Measurements from ENCODE around the gene NDUFS5. TPM values are rescaled to one million over a fixed set of nuclear protein-coding genes. Genes with fewer than 3 reads are reported as not detected.
"Not testable (repeated sequence)": the region's sequence is repeated elsewhere in the genome, so short reads cannot be mapped to it uniquely, and the experiment has no call there.

Gene NDUFS5
- polyA plus RNA-seq, 2 of the 4 experiments (the other 2 are of a cell fraction): 540 to 711 TPM

DNA sequence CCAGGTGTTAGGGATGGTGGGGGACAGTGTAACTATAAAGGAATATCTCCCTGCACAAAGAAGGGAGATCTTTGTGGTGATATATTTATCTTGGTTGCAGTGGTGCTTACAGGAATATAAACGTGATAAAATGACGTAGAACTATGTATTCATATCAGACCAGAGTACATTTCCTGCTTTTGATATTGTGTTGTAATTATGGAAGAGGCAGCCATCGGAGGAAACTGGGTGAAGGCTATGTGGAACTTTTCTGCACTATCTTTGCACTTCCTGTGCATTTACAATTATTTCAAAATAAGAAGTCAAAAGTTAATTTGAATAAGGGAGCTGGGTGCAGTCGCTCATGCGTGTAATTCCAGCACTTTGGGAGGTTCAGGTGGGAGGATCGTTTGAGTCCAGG lies 37.6 kb downstream of the NDUFS5 start:
- TF ChIP-seq, protein P1, sequence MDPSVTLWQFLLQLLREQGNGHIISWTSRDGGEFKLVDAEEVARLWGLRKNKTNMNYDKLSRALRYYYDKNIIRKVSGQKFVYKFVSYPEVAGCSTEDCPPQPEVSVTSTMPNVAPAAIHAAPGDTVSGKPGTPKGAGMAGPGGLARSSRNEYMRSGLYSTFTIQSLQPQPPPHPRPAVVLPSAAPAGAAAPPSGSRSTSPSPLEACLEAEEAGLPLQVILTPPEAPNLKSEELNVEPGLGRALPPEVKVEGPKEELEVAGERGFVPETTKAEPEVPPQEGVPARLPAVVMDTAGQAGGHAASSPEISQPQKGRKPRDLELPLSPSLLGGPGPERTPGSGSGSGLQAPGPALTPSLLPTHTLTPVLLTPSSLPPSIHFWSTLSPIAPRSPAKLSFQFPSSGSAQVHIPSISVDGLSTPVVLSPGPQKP (IDR thresholded peaks at IDR 0.05; ENCODE audit: low read depth, low read length): no peak
- TF ChIP-seq RCOR1 (IDR thresholded peaks at IDR 0.05; ENCODE audit: low read depth, low read length) (no peak), JUN (IDR thresholded peaks at IDR 0.05) (no peak), NFE2L2 (conservative IDR thresholded peaks at IDR 0.05; ENCODE audit: low read length) (no peak), ZSCAN20 (CRISPR knock-in tag; IDR thresholded peaks at IDR 0.05) (no peak), ESRRA (IDR thresholded peaks at IDR 0.05; ENCODE audit: borderline replicate concordance, low read length) (no peak), CBX8 (IDR thresholded peaks at IDR 0.05) (no peak), HOXB13 (CRISPR knock-in tag; IDR thresholded peaks at IDR 0.05; ENCODE audit: low read depth) (no peak), TP53 (CRISPR knock-in tag; IDR thresholded peaks at IDR 0.05) (no peak)
- TF ChIP-seq, protein P2, sequence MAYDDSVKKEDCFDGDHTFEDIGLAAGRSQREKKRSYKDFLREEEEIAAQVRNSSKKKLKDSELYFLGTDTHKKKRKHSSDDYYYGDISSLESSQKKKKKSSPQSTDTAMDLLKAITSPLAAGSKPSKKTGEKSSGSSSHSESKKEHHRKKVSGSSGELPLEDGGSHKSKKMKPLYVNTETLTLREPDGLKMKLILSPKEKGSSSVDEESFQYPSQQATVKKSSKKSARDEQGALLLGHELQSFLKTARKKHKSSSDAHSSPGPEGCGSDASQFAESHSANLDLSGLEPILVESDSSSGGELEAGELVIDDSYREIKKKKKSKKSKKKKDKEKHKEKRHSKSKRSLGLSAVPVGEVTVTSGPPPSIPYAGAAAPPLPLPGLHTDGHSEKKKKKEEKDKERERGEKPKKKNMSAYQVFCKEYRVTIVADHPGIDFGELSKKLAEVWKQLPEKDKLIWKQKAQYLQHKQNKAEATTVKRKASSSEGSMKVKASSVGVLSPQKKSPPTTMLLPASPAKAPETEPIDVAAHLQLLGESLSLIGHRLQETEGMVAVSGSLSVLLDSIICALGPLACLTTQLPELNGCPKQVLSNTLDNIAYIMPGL (CRISPR knock-in tag; IDR thresholded peaks at IDR 0.05; ENCODE audit: borderline replicate concordance): no peak
- TF ChIP-seq, protein P3, sequence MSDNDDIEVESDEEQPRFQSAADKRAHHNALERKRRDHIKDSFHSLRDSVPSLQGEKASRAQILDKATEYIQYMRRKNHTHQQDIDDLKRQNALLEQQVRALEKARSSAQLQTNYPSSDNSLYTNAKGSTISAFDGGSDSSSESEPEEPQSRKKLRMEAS (IDR thresholded peaks at IDR 0.05): no peak
- TF ChIP-seq, protein P4, sequence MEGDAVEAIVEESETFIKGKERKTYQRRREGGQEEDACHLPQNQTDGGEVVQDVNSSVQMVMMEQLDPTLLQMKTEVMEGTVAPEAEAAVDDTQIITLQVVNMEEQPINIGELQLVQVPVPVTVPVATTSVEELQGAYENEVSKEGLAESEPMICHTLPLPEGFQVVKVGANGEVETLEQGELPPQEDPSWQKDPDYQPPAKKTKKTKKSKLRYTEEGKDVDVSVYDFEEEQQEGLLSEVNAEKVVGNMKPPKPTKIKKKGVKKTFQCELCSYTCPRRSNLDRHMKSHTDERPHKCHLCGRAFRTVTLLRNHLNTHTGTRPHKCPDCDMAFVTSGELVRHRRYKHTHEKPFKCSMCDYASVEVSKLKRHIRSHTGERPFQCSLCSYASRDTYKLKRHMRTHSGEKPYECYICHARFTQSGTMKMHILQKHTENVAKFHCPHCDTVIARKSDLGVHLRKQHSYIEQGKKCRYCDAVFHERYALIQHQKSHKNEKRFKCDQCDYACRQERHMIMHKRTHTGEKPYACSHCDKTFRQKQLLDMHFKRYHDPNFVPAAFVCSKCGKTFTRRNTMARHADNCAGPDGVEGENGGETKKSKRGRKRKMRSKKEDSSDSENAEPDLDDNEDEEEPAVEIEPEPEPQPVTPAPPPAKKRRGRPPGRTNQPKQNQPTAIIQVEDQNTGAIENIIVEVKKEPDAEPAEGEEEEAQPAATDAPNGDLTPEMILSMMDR (IDR thresholded peaks at IDR 0.05): no peak
- TF ChIP-seq, protein P5, sequence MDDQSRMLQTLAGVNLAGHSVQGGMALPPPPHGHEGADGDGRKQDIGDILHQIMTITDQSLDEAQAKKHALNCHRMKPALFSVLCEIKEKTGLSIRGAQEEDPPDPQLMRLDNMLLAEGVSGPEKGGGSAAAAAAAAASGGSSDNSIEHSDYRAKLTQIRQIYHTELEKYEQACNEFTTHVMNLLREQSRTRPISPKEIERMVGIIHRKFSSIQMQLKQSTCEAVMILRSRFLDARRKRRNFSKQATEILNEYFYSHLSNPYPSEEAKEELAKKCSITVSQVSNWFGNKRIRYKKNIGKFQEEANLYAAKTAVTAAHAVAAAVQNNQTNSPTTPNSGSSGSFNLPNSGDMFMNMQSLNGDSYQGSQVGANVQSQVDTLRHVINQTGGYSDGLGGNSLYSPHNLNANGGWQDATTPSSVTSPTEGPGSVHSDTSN (IDR thresholded peaks at IDR 0.05): no peak
- Histone ChIP-seq H3K27ac (no peak overlapping the region), H3K4me3 (no peak overlapping the region), H3K4me2 (no peak overlapping the region), H3K4me1 (no peaks in the 10 kb centered on the region), H3K9me3 (no peaks in the 10 kb centered on the region)
- 53% methylated on average over 6 of the region's 6 CpGs for WGBS (ENCODE audit: missing lambda C conversion rate)
- ChIA-PET CTCF (no interaction called here), POLR2A (no interaction called here)
- DNase-seq (ENCODE audit: low read depth in 1 of 2, low spot score in 1 of 2) (no peak), FAIRE-seq (no peak), ATAC-seq (no peak)

DNA sequence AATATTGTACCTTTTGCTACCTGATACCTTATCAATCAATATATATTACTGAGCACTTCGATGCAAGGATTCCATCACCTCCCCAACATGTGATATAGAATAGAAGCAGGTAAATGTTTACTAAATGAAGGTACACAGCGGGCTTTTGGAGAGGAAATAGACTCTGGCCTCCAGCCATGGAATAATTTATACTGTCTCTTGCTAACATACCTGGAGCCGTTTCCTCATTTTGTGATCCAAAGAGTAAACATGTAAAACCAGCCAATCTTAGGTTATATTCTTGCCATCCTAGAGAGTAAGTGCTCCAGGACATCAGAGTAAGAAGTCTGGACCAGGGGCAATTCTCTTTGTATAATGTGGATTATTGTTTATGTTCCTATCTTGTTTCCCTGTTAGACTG lies 39.4 kb downstream of the NDUFS5 start:
- ChIA-PET CTCF (no interaction called here), POLR2A (no interaction called here)
- FAIRE-seq (no peak), ATAC-seq (no peak), DNase-seq (ENCODE audit: low read depth in 1 of 2, low spot score in 1 of 2) (no peak)
- Histone ChIP-seq H3K9me3 (no peaks in the 10 kb centered on the region), H3K27ac (no peak overlapping the region), H3K4me2 (no peak overlapping the region), H3K4me3 (no peak overlapping the region), H3K4me1 (no peaks in the 10 kb centered on the region)
- no peak for TF ChIP-seq EHF (CRISPR knock-in tag; IDR thresholded peaks at IDR 0.05)
- TF ChIP-seq HOXB5 (CRISPR knock-in tag; IDR thresholded peaks at IDR 0.05): no peak
- WGBS (ENCODE audit: missing lambda C conversion rate): 22% methylated on average over 3 of the region's 3 CpGs

DNA sequence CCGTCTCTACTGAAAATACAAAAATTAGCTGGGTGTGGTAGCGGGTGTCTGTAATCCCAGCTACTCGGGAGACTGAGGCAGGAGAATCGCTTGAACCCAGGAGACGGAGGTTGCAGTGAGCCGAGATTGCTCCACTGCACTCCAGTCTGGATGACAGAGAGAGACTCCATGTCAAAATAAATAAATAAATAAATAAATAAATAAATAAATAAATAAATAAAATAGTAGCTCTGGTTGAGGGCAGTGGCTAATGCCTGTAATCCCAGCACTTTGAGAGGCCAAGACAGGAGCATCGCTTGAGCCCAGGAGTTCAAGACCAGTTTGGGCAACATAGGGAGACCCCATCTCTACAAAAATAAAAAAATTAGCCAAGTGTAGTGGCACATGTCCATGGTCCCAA lies 42.1 kb downstream of the NDUFS5 start:
- H3K9me3 ChIP-seq; POLR2A ChIA-PET; FAIRE-seq; ATAC-seq; H3K4me2 ChIP-seq; H3K4me3 ChIP-seq; H3K27ac ChIP-seq; H3K4me1 ChIP-seq; DNase-seq (ENCODE audit: low read depth in 1 of 2, low spot score in 1 of 2): not testable (repeated sequence)
- 86% methylated on average over 7 of the region's 7 CpGs for WGBS (ENCODE audit: missing lambda C conversion rate)
- CTCF ChIA-PET: interaction anchor here (1.6 kb wide), 1 partner anchor 12 kb away, joined by 4 read pairs; no protein-coding TSS in a partner anchor
- TF ChIP-seq ZC3H11A (IDR thresholded peaks at IDR 0.05): peak; percentile 69

DNA sequence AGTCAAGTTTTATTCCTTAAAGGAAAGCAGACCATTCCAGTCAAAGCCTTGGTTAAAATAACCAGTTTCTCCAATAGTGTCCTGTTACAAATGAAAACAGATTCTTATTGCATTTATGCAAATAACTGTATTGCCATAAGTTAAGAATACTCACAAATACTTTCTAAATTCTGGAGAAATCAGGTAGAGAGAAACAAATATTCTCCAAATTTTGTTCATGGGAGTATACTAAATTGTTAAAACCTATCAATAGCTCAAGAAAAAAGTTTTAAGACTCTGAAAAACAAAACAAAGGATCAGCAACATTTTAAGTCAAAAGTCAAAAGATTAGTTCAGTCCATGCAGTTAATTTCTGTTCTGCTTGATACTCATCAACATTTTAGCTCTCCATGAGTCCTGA lies 45.4 kb downstream of the NDUFS5 start:
- CTCF ChIA-PET: interaction anchor here (0.5 kb wide), 1 partner anchor 1469 kb away, joined by 5 read pairs; no protein-coding TSS in a partner anchor

More for the DNA sequence above, 45.4 kb downstream of the NDUFS5 start:
- H3K9me3 ChIP-seq; H3K4me3 ChIP-seq; ATAC-seq; FAIRE-seq; H3K4me1 ChIP-seq; DNase-seq (ENCODE audit: low read depth in 1 of 2, low spot score in 1 of 2); H3K4me2 ChIP-seq; POLR2A ChIA-PET; H3K27ac ChIP-seq: not testable (repeated sequence)
